OCI-LY3 (cell line): ENCODE measurements around the gene TCF4.

Source experiments
- H2AFZ ChIP-seq: fragments of 200-600, 300-600 bp; shearing (Covaris generic); 2 replicates; pipeline ENCODE4 v1.6.0; 2014; ENCODE audit warnings: antibody characterized with exemption, low read depth, low read length
- H3K27ac ChIP-seq: fragments of 200-600, 300-600 bp; sonication (generic); 2 replicates; pipeline ENCODE4 v1.5.1; 2014; ENCODE audit warnings: mild to moderate bottlenecking, low read length, moderate library complexity, mixed read lengths
- H3K27me3 ChIP-seq: fragments of 200-600, 300-600 bp; sonication (generic); 2 replicates; pipeline ENCODE4 v1.6.1; 2014; ENCODE audit warnings: low read depth, low read length, mixed read lengths
- H3K36me3 ChIP-seq: fragments of 200-600, 300-600 bp; sonication (generic); replicated peaks from 2 replicates; pipeline ENCODE3; 2014; ENCODE audit warnings: low read depth, low read length, mixed read lengths
- H3K4me1 ChIP-seq: fragments of 300-600, 200-600 bp; sonication (generic); 2 replicates; pipeline ENCODE4 v1.6.1; 2014; ENCODE audit warnings: low read length, mixed read lengths
- H3K4me2 ChIP-seq: fragments of 200-600, 300-600 bp; sonication (generic); 2 replicates; pipeline ENCODE4 v1.6.1; 2014; ENCODE audit warnings: low read length, mixed read lengths
- H3K4me3 ChIP-seq: fragments of 300-600, 200-600 bp; sonication (generic); 2 replicates; pipeline ENCODE4 v1.5.1; 2014; ENCODE audit warnings: antibody characterized with exemption, mild to moderate bottlenecking, low read length, moderate library complexity
- H3K79me2 ChIP-seq: fragments of 300-600, 200-600 bp; shearing (Covaris generic); 2 replicates; pipeline ENCODE4 v1.6.1; 2014; ENCODE audit warnings: mild to moderate bottlenecking, low read length, mixed read lengths
- H3K9ac ChIP-seq: fragments of 300-600, 200-600 bp; shearing (Covaris generic); 2 replicates; pipeline ENCODE4 v1.6.0; 2014; ENCODE audit warnings: mild to moderate bottlenecking, low read length, moderate library complexity
- H3K9me3 ChIP-seq: fragments of 200-600, 300-600 bp; shearing (Covaris generic); 2 replicates; pipeline ENCODE4 v1.6.1; 2014; ENCODE audit warnings: low read length, mixed read lengths; ENCODE audit not compliant: insufficient read depth
- H4K20me1 ChIP-seq: fragments of 200-600, 300-600 bp; sonication (generic); 2 replicates; pipeline ENCODE4 v1.6.1; 2016; ENCODE audit warnings: low read length, mixed read lengths; ENCODE audit not compliant: insufficient read depth
- CTCF ChIP-seq: fragments of 200-600, 300-600 bp; sonication (generic); IDR thresholded peaks from 2 replicates; pipeline ENCODE4 v1.5.1; 2014; ENCODE audit warnings: antibody characterized with exemption, low read length, low read depth
- EZH2phosphoT487 ChIP-seq: fragments of 200-600 bp; shearing (Covaris generic); IDR thresholded peaks from 2 replicates; pipeline ENCODE4 v1.6.1; 2018; ENCODE audit warnings: antibody characterized with exemption, mixed run types, low read depth

The TCF4 gene

GRCh38 chr18:55559739-55560138 is 28.3 kb downstream of the TCF4 start:
- Histone ChIP-seq H3K9ac (no peak overlapping the region), H3K27me3 (no peaks in the 10 kb centered on the region), H4K20me1 (peaks cover 100% of the 10 kb centered on the region), H2AFZ (no peak overlapping the region), H3K79me2 (peaks cover 100% of the 10 kb centered on the region), H3K9me3 (no peaks in the 10 kb centered on the region), H3K4me2 (no peak overlapping the region), H3K36me3 (peaks cover 94% of the 10 kb centered on the region), H3K4me1 (peaks cover 18% of the 10 kb centered on the region), H3K27ac (no peak overlapping the region), H3K4me3 (no peak overlapping the region)
- no peak for TF ChIP-seq EZH2phosphoT487
- no peak for TF ChIP-seq CTCF

GRCh38 chr18:55557211-55557610 is 30.8 kb downstream of the TCF4 start:
- no peak overlapping the region for H3K4me3 ChIP-seq
- no peak for TF ChIP-seq EZH2phosphoT487
- TF ChIP-seq CTCF = no peak
- H3K9me3 ChIP-seq = no peaks in the 10 kb centered on the region
- H3K36me3 ChIP-seq = peaks cover 91% of the 10 kb centered on the region
- no peak overlapping the region for H3K4me2 ChIP-seq
- peaks cover 43% of the 10 kb centered on the region for H3K4me1 ChIP-seq
- no peaks in the 10 kb centered on the region for H3K27me3 ChIP-seq
- no peak overlapping the region for H2AFZ ChIP-seq
- H3K79me2 ChIP-seq = peaks cover 100% of the 10 kb centered on the region
- H3K9ac ChIP-seq = no peak overlapping the region
- H3K27ac ChIP-seq = no peak overlapping the region
- peaks cover 99% of the 10 kb centered on the region for H4K20me1 ChIP-seq

- Histone ChIP-seq H4K20me1 (peaks cover 99% of the 10 kb centered on the region), H3K4me2 (peak overlapping the region; percentile 12; the same call in 1 of the 2 replicates), H2AFZ (no peak overlapping the region), H3K79me2 (peaks cover 100% of the 10 kb centered on the region), H3K36me3 (peaks cover 89% of the 10 kb centered on the region), H3K9me3 (no peaks in the 10 kb centered on the region), H3K4me3 (no peak overlapping the region), H3K9ac (no peak overlapping the region), H3K27ac (no peak overlapping the region), H3K27me3 (no peaks in the 10 kb centered on the region), H3K4me1 (peaks cover 60% of the 10 kb centered on the region)
- TF ChIP-seq EZH2phosphoT487 = no peak
- TF ChIP-seq CTCF = no peak
Measured at GRCh38 chr18:55555395-55556027, 32.5 kb downstream of the TCF4 start.

- H3K4me1 ChIP-seq = peaks cover 85% of the 10 kb centered on the region
- H4K20me1 ChIP-seq = peaks cover 99% of the 10 kb centered on the region
- no peak overlapping the region for H3K9ac ChIP-seq
- peaks cover 88% of the 10 kb centered on the region for H3K36me3 ChIP-seq
- H3K4me3 ChIP-seq = peak overlapping the region; percentile 1
- peak overlapping the region; percentile 41 for H3K4me2 ChIP-seq
- no peaks in the 10 kb centered on the region for H3K27me3 ChIP-seq
- peaks cover 100% of the 10 kb centered on the region for H3K79me2 ChIP-seq
- no peak for TF ChIP-seq CTCF
- TF ChIP-seq EZH2phosphoT487 = no peak
- H3K27ac ChIP-seq = peak overlapping the region; percentile 48
- H2AFZ ChIP-seq = no peak overlapping the region
- no peaks in the 10 kb centered on the region for H3K9me3 ChIP-seq
Measured at GRCh38 chr18:55552526-55553189, 35.3 kb downstream of the TCF4 start.
